Liver (tissue), 9 donors: Measurements from ENCODE around the gene APEX2. TPM values are rescaled to one million over a fixed set of nuclear protein-coding genes. Genes with fewer than 3 reads are reported as not detected.
A peak's percentile ranks its signal among the peaks of the same experiment; 100 is the strongest.

Experiments
- DNase-seq: peaks from one replicate; pipeline ENCODE4 v3.0.0-alpha.2; 2017; ENCODE audit warnings: low spot score
- H3K27ac ChIP-seq, 2 donors: one replicate each; pipeline ENCODE4 v1.7.0; 2013; ENCODE audit warnings: inconsistent platforms in 2 of 2, low read length in 2 of 2, control low read depth in 1 of 2, low read depth in 1 of 2, mild to moderate bottlenecking in 1 of 2
- H3K27me3 ChIP-seq, 4 donors: one replicate each; pipeline versions ENCODE4 v1.6.1 to v1.7.0; 2013; ENCODE audit warnings: low read length in 3 of 4, inconsistent platforms in 1 of 4, mild to moderate bottlenecking in 1 of 4, moderate library complexity in 1 of 4; ENCODE audit not compliant: control insufficient read depth in 4 of 4, insufficient read depth in 4 of 4
- H3K36me3 ChIP-seq, 4 donors: one replicate each; pipeline versions ENCODE4 v1.6.1 to v1.7.0; 2013; ENCODE audit warnings: low read length in 3 of 4, mild to moderate bottlenecking in 3 of 4, low read depth in 1 of 4, moderate library complexity in 1 of 4; ENCODE audit not compliant: control insufficient read depth in 4 of 4, insufficient read depth in 3 of 4
- H3K4me1 ChIP-seq, 4 donors: one replicate each; pipeline versions ENCODE4 v1.6.1 to v1.7.0; 2013; ENCODE audit warnings: low read length in 3 of 4, mild to moderate bottlenecking in 3 of 4, moderate library complexity in 1 of 4; ENCODE audit not compliant: control insufficient read depth in 4 of 4, insufficient read depth in 4 of 4
- H3K4me3 ChIP-seq, 3 donors: one replicate each; pipeline versions ENCODE4 v1.6.1 to v1.7.0; 2013; ENCODE audit warnings: low read length in 3 of 3, control low read depth in 1 of 3, low read depth in 1 of 3, mild to moderate bottlenecking in 1 of 3
- H3K9ac ChIP-seq, 2 donors: one replicate each; pipeline ENCODE4 v1.7.0; 2013; ENCODE audit warnings: low read length in 2 of 2, mild to moderate bottlenecking in 2 of 2, moderate library complexity in 2 of 2, control low read depth in 1 of 2, low read depth in 1 of 2
- H3K9me3 ChIP-seq, 4 donors: one replicate each; pipeline versions ENCODE4 v1.6.1 to v1.7.0; 2013; ENCODE audit warnings: low read length in 3 of 4; ENCODE audit not compliant: control insufficient read depth in 4 of 4
- FOXA1 ChIP-seq: IDR thresholded peaks from 2 replicates; pipeline ENCODE4 v1.6.1; 2016; ENCODE audit warnings: antibody characterized with exemption
- FOXA2 ChIP-seq: IDR thresholded peaks from 2 replicates; pipeline ENCODE4 v1.6.1; 2016; ENCODE audit warnings: antibody characterized with exemption
- GABPA ChIP-seq, 2 donors: IDR thresholded peaks in 1 of 2; conservative IDR thresholded peaks in 1 of 2; 2 replicates each; pipeline ENCODE4 v1.6.1; 2016; ENCODE audit warnings: antibody characterized with exemption in 2 of 2, mild to moderate bottlenecking in 1 of 2, moderate library complexity in 1 of 2
- HNF4A ChIP-seq, 2 donors: conservative IDR thresholded peaks; 2 replicates each; pipeline ENCODE4 v1.6.1; 2016; ENCODE audit warnings: antibody characterized with exemption in 2 of 2, mild to moderate bottlenecking in 2 of 2
- HNF4G ChIP-seq: IDR thresholded peaks from 2 replicates; pipeline ENCODE4 v1.6.1; 2016; ENCODE audit warnings: antibody characterized with exemption
- JUND ChIP-seq, 2 donors: IDR thresholded peaks; 2 replicates each; pipeline ENCODE4 v1.6.1; 2016; ENCODE audit warnings: antibody characterized with exemption in 2 of 2
- MAX ChIP-seq: IDR thresholded peaks from 2 replicates; pipeline ENCODE4 v1.6.1; 2016; ENCODE audit warnings: antibody characterized with exemption
- NR2F2 ChIP-seq: IDR thresholded peaks from 2 replicates; pipeline ENCODE4 v1.6.1; 2016; ENCODE audit warnings: antibody characterized with exemption
- RAD21 ChIP-seq, 2 donors: IDR thresholded peaks; 2 replicates each; pipeline ENCODE4 v1.6.1; 2016; ENCODE audit warnings: antibody characterized with exemption in 2 of 2, mild to moderate bottlenecking in 2 of 2
- RXRA ChIP-seq, 2 donors: IDR thresholded peaks; 2 replicates each; pipeline ENCODE4 v1.6.1; 2017 to 2018; ENCODE audit warnings: antibody characterized with exemption in 2 of 2, mild to moderate bottlenecking in 1 of 2
- SP1 ChIP-seq: IDR thresholded peaks from 2 replicates; pipeline ENCODE4 v1.6.1; 2018; ENCODE audit warnings: antibody characterized with exemption, mild to moderate bottlenecking
- YY1 ChIP-seq: IDR thresholded peaks from 2 replicates; pipeline ENCODE4 v1.6.1; 2016; ENCODE audit warnings: antibody characterized with exemption, mild to moderate bottlenecking
- ZBTB33 ChIP-seq: IDR thresholded peaks from 2 replicates; pipeline ENCODE4 v1.6.1; 2016; ENCODE audit warnings: antibody characterized with exemption
- WGBS: extraction: QIAGEN DNeasy Blood & Tissue Kit; methylation state at CpG from one replicate; pipeline ENCODE4 v1.1.7; 2013; 5-methylcytosine and 5-hydroxymethylcytosine counted together
- polyA plus RNA-seq, 2 donors: library from polyadenylated mRNA; stranded (reverse) in 1 of 2; unstranded in 1 of 2; fragments of 200-250 nt in 1 of 2; fragments of >200 nt in 1 of 2; fragmentation: Nextera tagmentation in 1 of 2; extraction: Ambion mirVana in 1 of 2; gene quantifications; one replicate each; pipeline versions ENCODE4 v1.2.1 to v1.2.3, GENCODE V29; 2013 to 2015
- total RNA-seq, 2 donors: library from RNA; depleted of rRNA; stranded (reverse); fragments of >200 nt; gene quantifications; one replicate each; pipeline ENCODE4 v1.2.3, GENCODE V29; 2014
- TF ChIP-seq, protein P1 (sequence below): IDR thresholded peaks from 2 replicates; pipeline ENCODE4 v1.6.1; 2016; ENCODE audit warnings: antibody characterized with exemption, mild to moderate bottlenecking
- TF ChIP-seq, protein P2 (sequence below): IDR thresholded peaks from 2 replicates; pipeline ENCODE4 v1.6.1; 2016; ENCODE audit warnings: antibody characterized with exemption
- TF ChIP-seq, protein P3 (sequence below): fragments of 150-350 bp; IDR thresholded peaks from 2 replicates; pipeline ENCODE4 v1.5.1; 2017; ENCODE audit warnings: improper control_type of control experiment, low read depth, low read length; ENCODE audit not compliant: missing input control
- donor health status: healthy.
- donor health status: healthy.
- donor health status: healthy.
- donor health status: healthy.
- donor health status: healthy.

The APEX2 gene
- total and polyA plus RNA-seq, 4 donors: 5.0 to 8.6 (median 6.7) TPM

GRCh38 chrX:54991706-54992105 lies 8.5 kb upstream of the APEX2 start:
- no peaks in the 10 kb centered on the region for H3K36me3 ChIP-seq
- no peaks in the 10 kb centered on the region for H3K27me3 ChIP-seq
- TF ChIP-seq, protein P1, sequence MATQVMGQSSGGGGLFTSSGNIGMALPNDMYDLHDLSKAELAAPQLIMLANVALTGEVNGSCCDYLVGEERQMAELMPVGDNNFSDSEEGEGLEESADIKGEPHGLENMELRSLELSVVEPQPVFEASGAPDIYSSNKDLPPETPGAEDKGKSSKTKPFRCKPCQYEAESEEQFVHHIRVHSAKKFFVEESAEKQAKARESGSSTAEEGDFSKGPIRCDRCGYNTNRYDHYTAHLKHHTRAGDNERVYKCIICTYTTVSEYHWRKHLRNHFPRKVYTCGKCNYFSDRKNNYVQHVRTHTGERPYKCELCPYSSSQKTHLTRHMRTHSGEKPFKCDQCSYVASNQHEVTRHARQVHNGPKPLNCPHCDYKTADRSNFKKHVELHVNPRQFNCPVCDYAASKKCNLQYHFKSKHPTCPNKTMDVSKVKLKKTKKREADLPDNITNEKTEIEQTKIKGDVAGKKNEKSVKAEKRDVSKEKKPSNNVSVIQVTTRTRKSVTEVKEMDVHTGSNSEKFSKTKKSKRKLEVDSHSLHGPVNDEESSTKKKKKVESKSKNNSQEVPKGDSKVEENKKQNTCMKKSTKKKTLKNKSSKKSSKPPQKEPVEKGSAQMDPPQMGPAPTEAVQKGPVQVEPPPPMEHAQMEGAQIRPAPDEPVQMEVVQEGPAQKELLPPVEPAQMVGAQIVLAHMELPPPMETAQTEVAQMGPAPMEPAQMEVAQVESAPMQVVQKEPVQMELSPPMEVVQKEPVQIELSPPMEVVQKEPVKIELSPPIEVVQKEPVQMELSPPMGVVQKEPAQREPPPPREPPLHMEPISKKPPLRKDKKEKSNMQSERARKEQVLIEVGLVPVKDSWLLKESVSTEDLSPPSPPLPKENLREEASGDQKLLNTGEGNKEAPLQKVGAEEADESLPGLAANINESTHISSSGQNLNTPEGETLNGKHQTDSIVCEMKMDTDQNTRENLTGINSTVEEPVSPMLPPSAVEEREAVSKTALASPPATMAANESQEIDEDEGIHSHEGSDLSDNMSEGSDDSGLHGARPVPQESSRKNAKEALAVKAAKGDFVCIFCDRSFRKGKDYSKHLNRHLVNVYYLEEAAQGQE: no peak
- TF ChIP-seq GABPA (IDR thresholded peaks at IDR 0.05 in 1 of 2, conservative IDR thresholded peaks at IDR 0.05 in 1 of 2): no peak
- TF ChIP-seq JUND (IDR thresholded peaks at IDR 0.05): no peak
- TF ChIP-seq RAD21 (IDR thresholded peaks at IDR 0.05): no peak
- no peak for TF ChIP-seq MAX
- no peak for TF ChIP-seq FOXA2
- TF ChIP-seq, protein P2, sequence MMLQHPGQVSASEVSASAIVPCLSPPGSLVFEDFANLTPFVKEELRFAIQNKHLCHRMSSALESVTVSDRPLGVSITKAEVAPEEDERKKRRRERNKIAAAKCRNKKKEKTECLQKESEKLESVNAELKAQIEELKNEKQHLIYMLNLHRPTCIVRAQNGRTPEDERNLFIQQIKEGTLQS: no peak
- TF ChIP-seq, protein P3, sequence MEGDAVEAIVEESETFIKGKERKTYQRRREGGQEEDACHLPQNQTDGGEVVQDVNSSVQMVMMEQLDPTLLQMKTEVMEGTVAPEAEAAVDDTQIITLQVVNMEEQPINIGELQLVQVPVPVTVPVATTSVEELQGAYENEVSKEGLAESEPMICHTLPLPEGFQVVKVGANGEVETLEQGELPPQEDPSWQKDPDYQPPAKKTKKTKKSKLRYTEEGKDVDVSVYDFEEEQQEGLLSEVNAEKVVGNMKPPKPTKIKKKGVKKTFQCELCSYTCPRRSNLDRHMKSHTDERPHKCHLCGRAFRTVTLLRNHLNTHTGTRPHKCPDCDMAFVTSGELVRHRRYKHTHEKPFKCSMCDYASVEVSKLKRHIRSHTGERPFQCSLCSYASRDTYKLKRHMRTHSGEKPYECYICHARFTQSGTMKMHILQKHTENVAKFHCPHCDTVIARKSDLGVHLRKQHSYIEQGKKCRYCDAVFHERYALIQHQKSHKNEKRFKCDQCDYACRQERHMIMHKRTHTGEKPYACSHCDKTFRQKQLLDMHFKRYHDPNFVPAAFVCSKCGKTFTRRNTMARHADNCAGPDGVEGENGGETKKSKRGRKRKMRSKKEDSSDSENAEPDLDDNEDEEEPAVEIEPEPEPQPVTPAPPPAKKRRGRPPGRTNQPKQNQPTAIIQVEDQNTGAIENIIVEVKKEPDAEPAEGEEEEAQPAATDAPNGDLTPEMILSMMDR: no peak
- TF ChIP-seq YY1: no peak
- TF ChIP-seq NR2F2: no peak
- no peak for TF ChIP-seq HNF4G
- no peak for TF ChIP-seq RXRA (IDR thresholded peaks at IDR 0.05)
- no peak for DNase-seq
- no peaks in the 10 kb centered on the region for H3K9me3 ChIP-seq
- peak overlapping the region in 2 of 3 donors; percentile 4 to 27 for H3K4me3 ChIP-seq
- H3K27ac ChIP-seq: no peak overlapping the region
- no peak overlapping the region for H3K9ac ChIP-seq
- WGBS: 51% methylated on average over 2 of the region's 2 CpGs
- H3K4me1 ChIP-seq: peaks cover 0 to 16% (median 10%) of the 10 kb centered on the region in 4 donors

DNA sequence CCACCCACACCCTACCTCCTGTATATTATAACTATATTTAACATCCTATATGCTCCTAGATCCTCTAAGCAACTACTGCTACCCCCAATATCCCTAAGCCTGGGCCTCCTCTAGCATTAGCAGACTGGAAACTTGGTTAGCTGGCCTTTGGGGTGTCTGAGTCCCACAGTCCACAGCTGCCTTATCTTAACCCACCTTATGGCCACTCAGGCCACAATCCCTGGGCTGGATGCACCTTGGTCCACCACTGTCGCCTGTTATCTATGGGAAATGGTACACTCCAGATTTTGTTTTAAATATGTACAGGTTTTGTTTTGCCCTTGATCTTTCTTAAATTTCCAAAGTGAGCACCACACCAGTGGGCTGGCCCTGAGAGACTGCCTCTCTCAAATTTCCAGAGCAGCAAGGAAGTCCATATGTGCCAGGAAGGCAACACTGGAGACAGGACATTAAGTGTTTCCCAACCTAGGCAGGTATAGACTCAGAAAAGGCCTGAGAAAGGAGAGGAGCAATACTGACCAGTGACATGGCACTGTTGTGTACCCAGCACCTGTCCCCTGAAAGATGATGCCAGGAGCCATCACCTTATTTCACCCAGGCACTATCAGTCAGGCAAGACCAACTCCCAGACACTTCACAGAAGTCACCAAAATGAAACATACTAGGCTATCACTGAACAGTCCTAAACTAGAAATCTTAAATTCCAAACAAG lies 7.1 kb upstream of the APEX2 start:
- no peak for DNase-seq
- Histone ChIP-seq H3K27ac (peak overlapping the region; percentile 65 to 85), H3K27me3 (no peaks in the 10 kb centered on the region), H3K36me3 (no peaks in the 10 kb centered on the region), H3K4me1 (peaks cover 0 to 19% (median 13%) of the 10 kb centered on the region in 4 donors), H3K4me3 (peak overlapping the region; percentile 27 to 38 (median 37)), H3K9ac (peak overlapping the region; percentile 24 to 46), H3K9me3 (no peaks in the 10 kb centered on the region)
- WGBS: 51% methylated on average over 1 of the region's 1 CpG
- TF ChIP-seq GABPA (IDR thresholded peaks at IDR 0.05 in 1 of 2, conservative IDR thresholded peaks at IDR 0.05 in 1 of 2) (no peak), ZBTB33 (no peak), YY1 (no peak), FOXA1 (no peak), HNF4A (conservative IDR thresholded peaks at IDR 0.05) (no peak), JUND (IDR thresholded peaks at IDR 0.05) (no peak), HNF4G (no peak), MAX (no peak), SP1 (no peak)
- TF ChIP-seq, protein P2: no peak
- TF ChIP-seq, protein P1: no peak
